HG02623 (cell line): ENCODE measurements around the gene PRKCB.
"Not testable (repeated sequence)": the region's sequence is repeated elsewhere in the genome, so short reads cannot be mapped to it uniquely, and the experiment has no call there.

Experiments used
- ATAC-seq: cut with Tn5 transposase; IDR thresholded peaks from one replicate; pipeline ENCODE4 v1.9.1; 2021; ENCODE audit warnings: moderate library complexity; ENCODE audit not compliant: unreplicated experiment

Gene PRKCB

DNA sequence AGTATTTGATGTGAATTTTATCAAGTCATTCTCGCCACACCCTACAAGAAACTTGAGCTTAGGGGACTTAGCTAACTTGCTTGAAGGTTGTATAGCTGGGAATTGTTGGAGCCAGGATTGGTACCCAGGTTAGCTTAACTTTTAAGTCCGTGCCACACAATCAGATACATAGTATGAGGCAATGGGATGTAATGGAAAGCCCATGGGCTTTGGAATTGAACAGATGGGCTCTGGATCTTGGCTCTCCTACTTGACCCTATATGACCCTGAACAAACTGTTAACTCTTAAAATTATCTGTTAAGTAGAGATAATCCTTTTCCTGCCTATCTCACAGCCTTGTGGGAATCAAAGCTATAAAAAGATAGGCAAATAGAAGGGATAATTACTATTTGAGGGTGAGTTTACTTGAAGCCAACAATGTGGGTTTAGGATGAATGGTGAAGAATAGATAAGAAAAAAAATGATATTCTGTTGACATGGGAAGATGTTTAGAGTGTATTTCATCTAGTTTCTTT is 368.4 kb downstream of the PRKCB start:
- no peak for ATAC-seq

DNA sequence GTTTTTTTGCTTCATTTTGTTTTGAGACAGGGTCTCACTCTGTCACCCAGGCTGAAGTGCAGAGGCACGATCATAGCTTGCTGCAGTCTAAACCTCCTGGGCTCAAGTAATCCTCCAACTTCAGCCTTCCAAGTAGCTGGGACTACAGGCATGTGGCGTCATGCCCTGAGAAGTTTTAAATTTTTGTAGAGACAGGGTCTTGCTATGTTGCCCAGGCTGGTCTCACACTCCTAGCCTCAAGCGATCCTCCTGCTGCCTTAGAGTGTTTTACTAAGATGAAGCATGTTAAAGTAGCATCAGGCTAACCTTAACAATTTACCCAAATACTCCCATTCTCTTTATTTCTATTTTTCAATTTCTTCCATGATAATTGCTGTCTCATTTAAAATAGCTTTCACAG is 371.1 kb downstream of the PRKCB start:
- ATAC-seq = no peak

- no peak for ATAC-seq
Measured at GRCh38 chr16:24208710-24209109, 372.9 kb downstream of the PRKCB start.

- no peak for ATAC-seq
Measured at GRCh38 chr16:24214992-24215391, 379.2 kb downstream of the PRKCB start.

- no peak for ATAC-seq
Measured at GRCh38 chr16:24216961-24217360, 381.2 kb downstream of the PRKCB start.

DNA sequence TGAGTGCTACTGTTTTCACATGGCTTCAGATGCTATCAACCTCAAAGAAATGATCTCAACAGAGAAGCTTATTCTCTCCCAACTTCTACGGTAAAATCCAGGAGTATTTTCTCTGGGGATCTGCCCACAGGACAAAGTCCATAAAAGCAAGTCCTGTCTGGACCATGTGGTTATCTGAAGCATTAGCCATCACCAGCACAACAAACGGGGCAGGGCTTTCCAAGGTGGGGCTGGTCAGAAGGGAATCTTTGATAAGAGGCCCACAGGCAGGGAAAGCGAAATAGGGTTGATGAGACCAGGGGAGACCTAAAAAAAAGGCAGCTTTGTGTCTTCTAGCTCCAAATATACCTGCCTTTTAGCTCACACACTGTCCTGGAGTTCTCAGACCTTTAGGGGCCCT is 381.7 kb downstream of the PRKCB start:
- ATAC-seq = no peak

DNA sequence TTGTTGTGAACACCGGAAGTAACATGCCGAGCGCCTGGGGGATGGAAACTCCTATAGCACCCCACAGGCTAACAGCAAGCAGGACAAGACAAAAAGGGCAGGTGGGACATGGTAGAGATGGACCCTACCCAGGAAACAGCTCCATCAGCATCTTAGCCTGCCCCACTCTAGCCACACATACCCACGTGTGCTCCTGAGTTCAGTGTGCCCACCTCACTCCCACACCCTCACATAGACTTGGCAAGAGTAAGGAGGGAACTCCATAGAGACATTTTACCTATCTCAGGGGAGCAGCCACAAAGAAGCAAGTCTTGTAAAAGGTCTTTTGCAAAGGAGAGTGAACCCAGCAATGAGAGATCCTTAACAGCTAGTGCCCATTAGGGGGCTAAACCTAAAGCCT is 382.5 kb downstream of the PRKCB start:
- no peak for ATAC-seq

- ATAC-seq = no peak
Measured at GRCh38 chr16:24221219-24221618, 385.4 kb downstream of the PRKCB start.

GRCh38 chr16:24228514-24228913 is 392.7 kb downstream of the PRKCB start:
- ATAC-seq = no peak

- no peak for ATAC-seq
Measured at GRCh38 chr16:24232936-24233335, 397.2 kb downstream of the PRKCB start.

DNA sequence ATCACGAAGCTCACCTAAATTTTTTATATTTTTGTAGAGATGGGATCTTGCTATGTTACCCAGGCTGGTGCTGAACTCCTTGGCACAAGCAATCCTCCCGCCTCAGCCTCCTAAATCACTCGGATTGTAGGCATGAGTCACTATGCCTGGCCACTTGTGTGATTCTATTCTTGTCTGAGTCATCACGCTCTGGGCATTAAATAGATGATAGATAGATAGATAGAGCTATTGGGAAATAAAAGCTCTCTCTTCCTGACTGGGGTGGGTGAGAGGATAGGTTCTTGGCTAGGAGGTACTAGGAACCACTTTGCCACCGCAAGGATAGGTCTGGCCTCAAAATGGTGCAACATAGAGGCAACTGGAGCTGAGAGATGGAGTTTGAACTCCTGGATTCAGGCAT is 399.0 kb downstream of the PRKCB start:
- ATAC-seq = no peak

DNA sequence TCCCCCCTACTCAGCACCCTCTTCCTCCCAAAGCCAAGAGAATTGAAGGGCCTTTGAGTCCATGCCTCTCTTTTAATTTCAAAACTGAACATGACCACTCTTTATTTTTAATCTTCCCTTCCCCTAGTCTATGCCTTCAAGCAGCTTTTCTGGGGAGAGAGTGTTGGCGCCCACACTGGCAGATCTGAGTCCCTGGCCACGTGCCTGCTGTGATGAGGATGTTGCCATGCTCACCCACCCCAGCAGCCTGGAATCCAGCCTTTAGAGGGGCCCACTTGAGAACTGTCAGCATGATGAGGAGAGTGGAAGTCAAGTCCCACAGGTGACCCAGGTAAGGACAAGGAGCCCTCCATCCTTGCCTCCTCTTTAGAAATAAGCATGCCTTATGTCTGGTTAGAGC is 400.0 kb downstream of the PRKCB start:
- ATAC-seq = no peak

DNA sequence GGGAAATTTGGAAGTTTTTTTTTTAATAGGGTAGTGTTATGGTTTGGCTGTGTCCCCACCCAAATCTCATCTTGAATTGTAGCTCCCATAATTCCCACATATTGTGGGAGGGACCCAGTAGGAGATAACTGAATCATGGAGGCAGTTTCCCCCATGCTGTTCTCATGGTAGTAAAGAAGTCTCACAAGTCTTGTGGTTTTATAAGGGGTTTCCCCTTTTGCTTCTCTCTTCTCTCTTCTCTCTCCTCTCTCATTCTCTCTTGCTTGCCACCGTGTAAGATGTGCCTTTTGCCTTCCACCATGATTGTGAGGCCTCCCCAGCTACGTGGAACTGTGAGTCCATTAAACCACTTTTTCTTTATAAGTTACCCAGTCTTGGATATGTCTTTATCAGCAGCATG is 403.1 kb downstream of the PRKCB start:
- ATAC-seq = not testable (repeated sequence)

DNA sequence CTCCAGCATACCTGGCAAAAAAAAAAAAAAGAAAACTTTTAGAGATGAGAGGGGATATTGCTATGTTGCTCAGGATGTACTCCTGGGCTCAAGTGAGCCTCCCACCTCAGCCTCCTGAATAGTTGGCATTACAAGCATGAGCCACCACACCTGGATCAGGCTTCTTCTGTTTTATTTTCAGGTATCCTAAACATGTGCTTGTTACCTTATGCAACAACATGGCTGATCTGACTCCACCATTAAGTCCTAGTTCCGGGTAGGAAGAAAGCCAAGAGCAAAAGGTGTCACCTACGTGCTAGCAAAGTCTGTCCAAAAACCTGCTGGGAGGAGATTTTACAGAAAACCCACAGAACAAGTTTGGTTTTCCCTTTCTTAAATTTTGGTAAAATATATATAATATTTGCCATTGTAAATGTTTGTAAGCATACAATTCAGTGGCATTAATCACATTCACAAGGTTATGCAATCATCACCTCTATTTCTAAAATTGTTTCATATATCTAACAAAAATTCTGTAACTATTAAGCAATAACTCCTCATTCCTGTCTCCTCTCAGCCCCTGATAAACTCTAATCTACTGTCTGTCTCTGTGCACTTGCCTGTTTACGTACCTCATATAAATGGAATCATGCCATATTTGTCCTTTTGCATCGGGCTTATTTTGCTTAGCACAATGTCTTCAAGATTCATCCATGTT is 411.3 kb downstream of the PRKCB start:
- ATAC-seq = no peak

- ATAC-seq = no peak
Measured at GRCh38 chr16:24253192-24253591, 417.4 kb downstream of the PRKCB start.

DNA sequence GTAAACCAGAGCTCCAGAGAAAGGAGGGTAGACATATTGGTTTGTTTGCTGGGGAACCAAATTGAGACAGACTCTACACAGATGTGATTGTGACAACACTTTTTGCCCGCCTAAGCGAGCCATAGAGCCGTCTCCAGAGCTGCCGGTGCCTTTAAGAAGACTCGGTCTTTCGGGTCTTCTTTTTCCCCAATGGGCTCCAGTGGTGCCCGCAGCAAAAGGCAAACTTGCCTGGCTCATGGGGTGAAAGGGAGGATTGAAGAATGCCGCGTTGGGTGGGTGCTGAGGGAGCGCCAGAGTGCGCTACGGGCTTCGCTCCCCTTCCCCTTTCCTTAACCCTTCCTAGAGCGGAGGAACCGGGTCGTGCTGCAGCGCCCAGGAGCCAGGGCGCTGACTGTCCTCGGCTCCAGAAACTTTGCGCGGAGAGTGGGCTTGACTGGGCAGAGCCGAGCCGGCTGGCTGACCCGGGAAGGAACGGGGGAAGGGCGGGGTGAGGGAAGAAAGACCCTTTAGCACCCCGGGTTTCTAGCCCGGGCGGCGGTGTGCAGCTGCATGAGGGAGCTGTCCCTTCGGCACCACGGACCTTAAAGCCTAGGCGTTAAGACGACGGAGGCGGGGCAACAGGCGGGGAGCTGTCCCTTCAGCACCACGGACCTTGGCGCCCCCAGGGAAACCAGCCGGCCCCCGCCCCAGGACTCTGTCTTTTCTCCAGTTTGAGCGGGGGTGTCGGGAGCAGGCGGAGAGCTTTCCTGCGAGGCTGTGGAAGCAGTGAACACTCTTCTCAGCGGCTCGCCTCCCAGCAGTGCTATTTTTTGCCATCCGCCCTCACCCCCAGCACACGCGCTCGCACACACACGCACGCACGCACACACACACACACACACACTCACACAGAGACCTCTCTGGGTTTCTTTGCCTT is 419.9 kb downstream of the PRKCB start, which contains the start of gene CACNG3:
CACNG3 (plus strand) TSS at position 880 of the 916 bp plus-strand sequence. CDS start 420 bp downstream, outside the sequence.
- ATAC-seq = no peak

GRCh38 chr16:24257958-24258357 is 422.2 kb downstream of the PRKCB start:
- ATAC-seq = no peak

DNA sequence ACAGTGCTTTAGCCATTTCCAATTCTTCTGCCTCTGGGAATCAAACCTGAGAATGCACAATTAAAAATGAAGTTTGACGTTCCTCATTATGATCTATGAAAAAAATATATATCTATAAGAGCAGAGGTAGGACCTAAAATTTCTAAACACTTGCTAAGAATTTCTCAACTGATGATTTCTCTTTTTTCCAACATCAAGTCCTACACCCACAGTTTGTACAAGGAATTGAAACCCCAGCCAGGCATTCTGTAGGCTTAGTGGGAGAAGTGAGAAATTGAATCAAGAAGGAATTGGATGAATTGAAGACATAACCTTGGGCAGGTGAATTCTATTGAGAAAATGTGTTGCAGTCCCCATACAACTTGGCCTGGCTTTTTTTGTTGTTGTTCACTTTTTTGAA is 423.0 kb downstream of the PRKCB start:
- no peak for ATAC-seq

DNA sequence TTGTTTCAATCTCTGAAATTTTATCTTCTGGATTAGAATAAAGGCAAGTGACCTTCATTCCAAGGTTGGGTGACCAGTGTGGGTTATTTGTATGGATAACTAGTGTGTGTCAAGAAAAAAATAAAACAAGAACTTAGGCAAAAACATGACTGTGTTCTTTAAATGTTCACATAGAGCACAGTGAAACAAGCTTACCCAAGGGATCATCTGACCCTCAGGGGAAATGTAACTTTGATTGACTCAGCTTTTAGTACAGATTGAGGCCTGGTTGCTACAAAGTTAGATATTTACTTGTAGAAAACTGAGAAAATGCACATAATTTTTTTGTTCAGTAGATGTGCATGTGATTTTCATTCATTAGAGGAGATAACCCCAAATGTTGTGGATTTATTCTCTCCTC is 427.0 kb downstream of the PRKCB start:
- ATAC-seq = no peak
